Caco-2 (cell line): Measurements from ENCODE around the gene TMEM97. TPM values are rescaled to one million over a fixed set of nuclear protein-coding genes. Genes with fewer than 3 reads are reported as not detected.

Experiments
- BruUV-seq: library from RNA; stranded (reverse); fragments of 400-500 nt; replicated peaks from 2 replicates; lab custom pipeline; 2021; lab: Mats Ljungman, UMichigan
- CTCF ChIA-PET: fragments of 300-600 bp; sonication (Branson Sonifier 250); formaldehyde crosslinking; loops from one replicate; lab custom pipeline; 2022; ENCODE audit warnings: antibody characterized with exemption; lab: Charles Lee
- POLR2A ChIA-PET: fragments of 300-600 bp; sonication (Branson Sonifier 250); formaldehyde crosslinking; loops from one replicate; lab custom pipeline; 2022; ENCODE audit warnings: antibody characterized with exemption; lab: Charles Lee
- DNase-seq, 2 experiments: peaks; one replicate each; pipeline versions ENCODE4 v3.0.0 to v3.0.0-alpha.2; 2020 to 2022
- H3K27me3 ChIP-seq: replicated peaks from 2 replicates; pipeline ENCODE4 v1.6.0; 2011; ENCODE audit warnings: low read length; ENCODE audit not compliant: control insufficient read depth, insufficient read depth
- H3K36me3 ChIP-seq: 2 replicates; pipeline ENCODE4 v1.5.1; 2011; ENCODE audit warnings: low read length; ENCODE audit not compliant: control insufficient read depth, insufficient read depth
- H3K4me1 ChIP-seq: fragments of 250-450 bp; sonication (Bioruptor Pico); 2 replicates; pipeline ENCODE4 v1.5.1; 2020; ENCODE audit warnings: mild to moderate bottlenecking
- H3K4me3 ChIP-seq: 2 replicates; pipeline ENCODE4 v1.5.1; 2011; ENCODE audit warnings: low read depth, mild to moderate bottlenecking, control low read depth, low read length
- H3K9me3 ChIP-seq: fragments of 250-450 bp; sonication (Bioruptor Pico); 2 replicates; pipeline ENCODE4 v1.5.1; 2020; ENCODE audit warnings: mild to moderate bottlenecking, moderate library complexity
- H3K27ac Mint-ChIP-seq: one replicate; pipeline ENCODE4 v1.8.0; 2022; ENCODE audit warnings: mixed read lengths; ENCODE audit not compliant: unreplicated experiment
- H3K27me3 Mint-ChIP-seq: one replicate; pipeline ENCODE4 v1.8.0; 2022; ENCODE audit warnings: mixed read lengths; ENCODE audit not compliant: insufficient read depth, unreplicated experiment
- H3K36me3 Mint-ChIP-seq: one replicate; pipeline ENCODE4 v1.8.0; 2022; ENCODE audit warnings: mild to moderate bottlenecking, mixed read lengths; ENCODE audit not compliant: insufficient read depth, unreplicated experiment
- H3K4me1 Mint-ChIP-seq: one replicate; pipeline ENCODE4 v1.8.0; 2022; ENCODE audit warnings: low read depth, mixed read lengths; ENCODE audit not compliant: unreplicated experiment
- H3K4me3 Mint-ChIP-seq: one replicate; pipeline ENCODE4 v1.8.0; 2022; ENCODE audit warnings: mild to moderate bottlenecking, moderate library complexity, mixed read lengths; ENCODE audit not compliant: unreplicated experiment
- H3K9me3 Mint-ChIP-seq: one replicate; pipeline ENCODE4 v1.8.0; 2022; ENCODE audit warnings: mixed read lengths; ENCODE audit not compliant: unreplicated experiment
- intact Hi-C: fragments of 100-400 bp; cut with micrococcal nuclease; formaldehyde crosslinking; loops from one replicate; pipeline ENCODE4 v1.10.0; 2022; ENCODE audit not compliant: unreplicated experiment
- total RNA-seq: library from RNA; stranded (reverse); gene quantifications from 2 replicates; pipeline ENCODE4 v1.2.3, GENCODE V29; 2022
- TF ChIP-seq, protein P1 (sequence below), 2 experiments: fragments of 200-600 bp in 1 of 2; IDR thresholded peaks; 1 replicate in 1 of 2; 2 replicates in 1 of 2; pipeline versions ENCODE4 v1.5.1 to v1.8.0; 2011 to 2022; ENCODE audit warnings: antibody characterized with exemption in 1 of 2, control low read depth in 1 of 2, inconsistent platforms in 1 of 2, low read depth in 1 of 2, low read length in 1 of 2, mild to moderate bottlenecking in 1 of 2, moderate library complexity in 1 of 2; ENCODE audit not compliant: insufficient read depth in 1 of 2, severe bottlenecking in 1 of 2, unreplicated experiment in 1 of 2

Gene TMEM97
- total RNA-seq, 1 experiment from 2014 or later, result 342 TPM

DNA sequence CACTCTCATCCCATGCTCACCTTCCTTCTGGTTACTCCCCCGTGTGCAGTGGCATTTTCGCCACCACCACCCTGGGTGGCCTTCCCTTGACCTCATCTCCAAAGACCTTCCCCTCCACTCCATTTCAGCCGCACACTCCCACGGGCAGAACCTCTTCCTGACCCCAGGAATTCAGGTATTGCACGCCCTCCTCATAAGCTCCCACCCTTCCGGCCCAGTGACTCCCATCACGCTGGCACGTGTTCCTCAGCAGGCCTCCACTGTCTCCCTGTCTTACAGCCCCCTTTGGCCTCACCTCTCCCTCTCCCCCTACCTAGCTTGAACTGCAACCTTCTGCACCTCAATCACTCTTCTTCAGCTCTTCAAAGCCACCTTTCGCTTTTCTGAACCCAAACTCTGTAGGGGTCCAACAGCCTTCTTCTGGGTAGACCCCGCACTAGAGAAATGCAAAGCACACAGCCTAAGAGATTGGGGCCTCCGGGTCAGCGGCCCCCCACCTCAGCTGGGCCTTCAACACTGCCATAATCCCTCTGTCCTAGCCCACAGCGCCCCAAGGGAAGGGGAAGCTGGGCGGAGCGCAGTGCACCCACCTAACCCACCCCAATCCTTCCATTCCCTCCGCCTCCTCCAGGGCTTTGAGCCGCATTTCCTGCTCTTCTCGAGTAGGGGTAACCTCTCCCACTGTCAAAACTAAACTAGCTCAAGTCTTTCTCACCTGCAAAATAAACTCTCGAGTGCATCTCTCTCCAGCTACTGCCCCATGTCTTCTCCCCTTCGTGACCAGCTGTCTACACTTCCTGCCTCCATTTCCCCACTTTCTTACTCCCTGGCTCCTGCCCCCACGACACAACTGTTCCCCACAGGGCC, 1.7 kb upstream of the TMEM97 start:
- CTCF ChIA-PET, result interaction anchor here (0.6 to 3.5 kb wide), 8 partner anchors 13 to 424 kb away, joined by 3 to 34 read pairs (median 4); partner anchors contain the start of genes IFT20, POLDIP2 and TNFAIP1
- Mint-ChIP-seq H3K27ac (peak overlapping the region; percentile 43), H3K4me1 (peaks cover 38% of the 10 kb centered on the region), H3K9me3 (no peaks in the 10 kb centered on the region), H3K27me3 (no peaks in the 10 kb centered on the region), H3K36me3 (peaks cover 26% of the 10 kb centered on the region), H3K4me3 (peak overlapping the region; percentile 76)
- POLR2A ChIA-PET, result interaction anchor here (0.9 to 4.6 kb wide), 5 partner anchors 18 to 428 kb away, joined by 3 to 75 read pairs (median 7); partner anchors contain the start of genes IFT20, POLDIP2 and TNFAIP1
- intact Hi-C loops, result no loop called here
- Histone ChIP-seq H3K4me1 (peaks cover 16% of the 10 kb centered on the region), H3K9me3 (no peaks in the 10 kb centered on the region), H3K27me3 (no peaks in the 10 kb centered on the region), H3K36me3 (peaks cover 1% of the 10 kb centered on the region; the same call in 1 of the 2 replicates), H3K4me3 (peak overlapping the region; percentile 67)
- DNase-seq, result no peak
- TF ChIP-seq, protein P1, sequence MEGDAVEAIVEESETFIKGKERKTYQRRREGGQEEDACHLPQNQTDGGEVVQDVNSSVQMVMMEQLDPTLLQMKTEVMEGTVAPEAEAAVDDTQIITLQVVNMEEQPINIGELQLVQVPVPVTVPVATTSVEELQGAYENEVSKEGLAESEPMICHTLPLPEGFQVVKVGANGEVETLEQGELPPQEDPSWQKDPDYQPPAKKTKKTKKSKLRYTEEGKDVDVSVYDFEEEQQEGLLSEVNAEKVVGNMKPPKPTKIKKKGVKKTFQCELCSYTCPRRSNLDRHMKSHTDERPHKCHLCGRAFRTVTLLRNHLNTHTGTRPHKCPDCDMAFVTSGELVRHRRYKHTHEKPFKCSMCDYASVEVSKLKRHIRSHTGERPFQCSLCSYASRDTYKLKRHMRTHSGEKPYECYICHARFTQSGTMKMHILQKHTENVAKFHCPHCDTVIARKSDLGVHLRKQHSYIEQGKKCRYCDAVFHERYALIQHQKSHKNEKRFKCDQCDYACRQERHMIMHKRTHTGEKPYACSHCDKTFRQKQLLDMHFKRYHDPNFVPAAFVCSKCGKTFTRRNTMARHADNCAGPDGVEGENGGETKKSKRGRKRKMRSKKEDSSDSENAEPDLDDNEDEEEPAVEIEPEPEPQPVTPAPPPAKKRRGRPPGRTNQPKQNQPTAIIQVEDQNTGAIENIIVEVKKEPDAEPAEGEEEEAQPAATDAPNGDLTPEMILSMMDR (IDR thresholded peaks at IDR 0.05; ENCODE audit: insufficient read depth in 1 of 2, low read depth in 1 of 2, low read length in 1 of 2, severe bottlenecking in 1 of 2, unreplicated experiment in 1 of 2), result no peak
- BruUV-seq, result no TSS peak

DNA sequence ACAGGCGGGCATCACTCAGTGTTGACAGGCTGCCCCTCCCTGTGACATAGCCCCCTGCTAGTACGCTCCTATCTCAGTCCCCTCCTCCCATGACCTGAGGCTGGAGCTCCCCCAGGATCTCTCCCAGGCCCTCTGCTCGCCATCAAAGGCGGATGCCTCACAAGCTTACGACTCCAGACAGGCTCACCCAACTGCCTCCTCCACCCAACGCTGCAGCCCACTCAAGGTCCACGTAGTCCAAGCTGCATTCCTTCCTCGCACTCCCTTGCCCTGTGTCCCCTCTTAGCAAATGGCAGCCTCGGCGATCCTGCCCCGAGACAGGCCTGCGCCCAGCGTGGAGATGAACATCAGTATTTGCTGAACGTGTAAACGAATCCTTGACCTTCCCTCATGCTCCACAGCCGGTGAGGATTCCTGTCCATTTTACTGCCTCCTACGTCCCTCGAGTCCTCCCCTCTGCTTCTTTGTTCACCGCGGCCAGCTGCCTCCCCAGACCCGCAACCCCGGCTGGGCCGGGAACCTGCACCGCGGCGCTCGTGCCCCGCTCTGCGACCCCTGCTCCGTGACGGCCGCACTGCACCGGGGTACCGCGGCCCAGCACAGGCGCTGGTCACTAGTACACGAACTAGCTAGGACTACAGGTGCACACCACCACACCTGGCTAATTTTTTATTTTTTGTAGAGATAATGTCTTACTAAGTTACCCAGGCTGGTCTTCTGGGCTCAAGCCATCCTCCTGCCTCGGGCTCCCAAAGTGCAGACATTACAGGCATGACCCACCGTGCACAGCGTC, 838 bp upstream of the TMEM97 start:
- CTCF ChIA-PET, result interaction anchor here (0.6 to 3.5 kb wide), 11 partner anchors 14 to 425 kb away, joined by 3 to 34 read pairs (median 4); partner anchors contain the start of genes IFT20, POLDIP2, TNFAIP1 and VTN

More for the DNA sequence above, 838 bp upstream of the TMEM97 start:
- peaks cover 1% of the 10 kb centered on the region; the same call in 1 of the 2 replicates for H3K36me3 ChIP-seq
- POLR2A ChIA-PET, result interaction anchor here (0.6 to 4.6 kb wide), 10 partner anchors 17 to 783 kb away, joined by 3 to 75 read pairs (median 3); partner anchors contain the start of genes IFT20, POLDIP2, TNFAIP1 and VTN
- peak overlapping the region; percentile 76 for H3K4me3 Mint-ChIP-seq
- peak; percentile 70 to 75 for DNase-seq
- no peaks in the 10 kb centered on the region for H3K9me3 ChIP-seq
- TF ChIP-seq, protein P1 (IDR thresholded peaks at IDR 0.05; ENCODE audit: insufficient read depth in 1 of 2, low read depth in 1 of 2, low read length in 1 of 2, severe bottlenecking in 1 of 2, unreplicated experiment in 1 of 2), result peak in 1 of 2 experiments; percentile 30
- BruUV-seq, result TSS peak; percentile 94
- intact Hi-C loops, result no loop called here
- no peaks in the 10 kb centered on the region for H3K9me3 Mint-ChIP-seq
- H3K4me3 ChIP-seq, result peak overlapping the region; percentile 67
- no peaks in the 10 kb centered on the region for H3K27me3 ChIP-seq
- peaks cover 46% of the 10 kb centered on the region for H3K4me1 Mint-ChIP-seq
- H3K27me3 Mint-ChIP-seq, result no peaks in the 10 kb centered on the region
- H3K27ac Mint-ChIP-seq, result peak overlapping the region; percentile 43
- peaks cover 26% of the 10 kb centered on the region for H3K36me3 Mint-ChIP-seq
- peaks cover 16% of the 10 kb centered on the region for H3K4me1 ChIP-seq
